ENCODE measurements around the gene TTF1. TPM values are rescaled to one million over a fixed set of nuclear protein-coding genes. Genes with fewer than 3 reads are reported as not detected.

TTF1 gene
- total and polyA plus RNA-seq, 4 donors: 10.1 to 17.3 (median 13.3) TPM

DNA sequence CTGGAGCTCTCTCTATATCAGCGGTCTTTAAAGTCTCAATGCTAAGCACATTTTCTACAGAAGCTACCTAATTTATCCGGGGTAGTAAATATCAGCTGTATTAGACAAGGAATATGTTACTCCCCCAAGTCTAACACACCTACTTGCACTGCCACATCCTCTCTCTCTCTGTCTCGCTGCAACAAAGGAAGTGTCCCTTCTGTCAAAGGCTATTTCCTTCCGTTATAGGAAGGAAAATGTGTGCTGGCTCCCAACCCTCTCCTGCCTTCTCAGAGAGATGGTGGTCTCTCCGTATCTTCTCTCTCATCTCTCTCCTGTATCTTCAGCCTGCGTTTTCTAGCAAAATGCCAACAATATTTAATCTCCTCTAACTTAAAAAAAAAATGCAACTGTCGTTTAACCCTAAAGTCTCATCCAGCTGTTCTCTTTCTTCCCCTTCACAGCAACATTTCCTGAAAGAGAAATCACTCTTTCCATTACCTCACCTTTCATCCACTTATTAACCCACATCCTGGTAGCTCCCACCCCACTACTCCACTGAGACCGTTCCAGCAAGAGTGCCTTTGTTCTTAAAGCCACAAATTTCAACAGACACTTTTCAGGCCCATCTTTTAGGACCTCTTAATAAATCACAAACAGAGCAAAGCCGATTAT is 2.3 kb downstream of the TTF1 start:
- Histone ChIP-seq H3K36me3 (ENCODE audit: control insufficient read depth in 4 of 4, insufficient read depth in 4 of 4, low read length in 4 of 4) (peaks cover 0 to 17% (median 12%) of the 10 kb centered on the region in 4 donors), H3K27ac (ENCODE audit: low read depth in 1 of 2, low read length in 1 of 2) (no peak overlapping the region), H3K9me3 (ENCODE audit: control insufficient read depth in 4 of 4, insufficient read depth in 3 of 4, low read length in 3 of 4) (no peaks in the 10 kb centered on the region), H3K4me1 (ENCODE audit: control insufficient read depth in 5 of 5, insufficient read depth in 5 of 5, low read length in 5 of 5) (peaks cover 0 to 13% (median 9%) of the 10 kb centered on the region in 5 donors), H3K27me3 (ENCODE audit: control insufficient read depth in 3 of 3, insufficient read depth in 3 of 3, low read length in 2 of 3) (peaks cover 0 to 6% (median 3%) of the 10 kb centered on the region in 3 donors), H3K4me3 (no peak overlapping the region), H3K9ac (ENCODE audit: insufficient read depth in 1 of 2, low read length in 2 of 2) (no peak overlapping the region)
- TF ChIP-seq, protein P1, sequence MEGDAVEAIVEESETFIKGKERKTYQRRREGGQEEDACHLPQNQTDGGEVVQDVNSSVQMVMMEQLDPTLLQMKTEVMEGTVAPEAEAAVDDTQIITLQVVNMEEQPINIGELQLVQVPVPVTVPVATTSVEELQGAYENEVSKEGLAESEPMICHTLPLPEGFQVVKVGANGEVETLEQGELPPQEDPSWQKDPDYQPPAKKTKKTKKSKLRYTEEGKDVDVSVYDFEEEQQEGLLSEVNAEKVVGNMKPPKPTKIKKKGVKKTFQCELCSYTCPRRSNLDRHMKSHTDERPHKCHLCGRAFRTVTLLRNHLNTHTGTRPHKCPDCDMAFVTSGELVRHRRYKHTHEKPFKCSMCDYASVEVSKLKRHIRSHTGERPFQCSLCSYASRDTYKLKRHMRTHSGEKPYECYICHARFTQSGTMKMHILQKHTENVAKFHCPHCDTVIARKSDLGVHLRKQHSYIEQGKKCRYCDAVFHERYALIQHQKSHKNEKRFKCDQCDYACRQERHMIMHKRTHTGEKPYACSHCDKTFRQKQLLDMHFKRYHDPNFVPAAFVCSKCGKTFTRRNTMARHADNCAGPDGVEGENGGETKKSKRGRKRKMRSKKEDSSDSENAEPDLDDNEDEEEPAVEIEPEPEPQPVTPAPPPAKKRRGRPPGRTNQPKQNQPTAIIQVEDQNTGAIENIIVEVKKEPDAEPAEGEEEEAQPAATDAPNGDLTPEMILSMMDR (IDR thresholded peaks at IDR 0.05; ENCODE audit: control extremely low read depth, extremely low read depth): no peak
- DNase-seq (no peak), ATAC-seq (ENCODE audit: insufficient read depth, low FRiP score) (no peak)
- WGBS, 2 donors: 29 to 41% methylated on average over 9 of the region's 9 CpGs

DNA sequence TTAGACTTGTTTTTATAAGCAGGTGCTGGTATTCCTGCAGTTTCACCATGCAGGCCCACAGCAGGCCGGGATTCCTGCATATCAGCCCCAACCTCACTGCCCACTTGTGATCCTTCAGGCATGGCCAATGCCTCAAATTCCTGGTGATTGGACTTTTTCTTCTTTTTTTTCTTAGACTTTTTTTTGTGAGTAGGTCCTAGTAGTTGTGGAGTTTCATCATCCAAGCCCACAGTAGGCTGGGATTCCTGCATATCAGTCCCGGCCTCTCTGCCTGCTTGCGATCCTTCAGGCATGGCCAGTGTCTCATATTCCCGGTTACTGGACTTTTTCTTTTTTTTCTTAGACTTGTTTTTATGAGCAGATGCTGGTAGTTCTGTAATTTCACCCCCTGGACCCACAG is 4.8 kb downstream of the TTF1 start:
- Histone ChIP-seq H3K27ac (ENCODE audit: low read depth in 1 of 2, low read length in 1 of 2) (no peak overlapping the region), H3K4me3 (no peak overlapping the region), H3K9ac (ENCODE audit: insufficient read depth in 1 of 2, low read length in 2 of 2) (no peak overlapping the region), H3K9me3 (ENCODE audit: control insufficient read depth in 4 of 4, insufficient read depth in 3 of 4, low read length in 3 of 4) (no peaks in the 10 kb centered on the region), H3K4me1 (ENCODE audit: control insufficient read depth in 5 of 5, insufficient read depth in 5 of 5, low read length in 5 of 5) (peaks cover 0 to 9% (median 7%) of the 10 kb centered on the region in 5 donors), H3K36me3 (ENCODE audit: control insufficient read depth in 4 of 4, insufficient read depth in 4 of 4, low read length in 4 of 4) (peaks cover 10 to 27% (median 22%) of the 10 kb centered on the region in 4 donors), H3K27me3 (ENCODE audit: control insufficient read depth in 3 of 3, insufficient read depth in 3 of 3, low read length in 2 of 3) (no peaks in the 10 kb centered on the region)
- ATAC-seq (ENCODE audit: insufficient read depth, low FRiP score): no peak
- no peak for DNase-seq
- TF ChIP-seq, protein P1 (IDR thresholded peaks at IDR 0.05; ENCODE audit: control extremely low read depth, extremely low read depth): no peak
- 92 to 95% methylated on average over 4 of the region's 4 CpGs for WGBS, 2 donors

DNA sequence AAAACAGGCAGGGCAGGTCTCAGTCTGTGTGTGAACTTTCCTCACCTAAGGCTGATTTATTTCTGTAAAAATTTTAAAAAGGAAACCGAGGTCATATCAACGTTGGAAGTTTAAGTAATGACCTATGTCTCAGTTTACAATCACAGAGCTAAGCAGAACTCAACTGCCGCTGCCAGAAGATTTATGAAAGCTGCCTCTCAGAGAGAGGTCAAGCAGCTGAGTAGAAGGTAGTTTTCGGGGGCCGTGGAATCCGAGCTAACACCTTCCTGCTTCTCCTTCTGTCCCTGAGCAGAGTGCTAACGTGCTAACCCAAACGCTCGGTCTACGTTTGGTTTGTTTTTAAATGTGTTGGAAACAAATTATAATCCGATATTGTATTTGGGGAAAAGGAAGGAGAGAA is 11.1 kb downstream of the TTF1 start:
- TF ChIP-seq, protein P1 (IDR thresholded peaks at IDR 0.05; ENCODE audit: control extremely low read depth, extremely low read depth): no peak
- H3K4me1 ChIP-seq (ENCODE audit: control insufficient read depth in 5 of 5, insufficient read depth in 5 of 5, low read length in 5 of 5): no peaks in the 10 kb centered on the region
- no peak overlapping the region for H3K9ac ChIP-seq (ENCODE audit: insufficient read depth in 1 of 2, low read length in 2 of 2)
- peaks cover 41 to 54% (median 42%) of the 10 kb centered on the region in 4 donors for H3K36me3 ChIP-seq (ENCODE audit: control insufficient read depth in 4 of 4, insufficient read depth in 4 of 4, low read length in 4 of 4)
- DNase-seq: no peak
- no peak for ATAC-seq (ENCODE audit: insufficient read depth, low FRiP score)
- H3K4me3 ChIP-seq: no peak overlapping the region
- H3K27me3 ChIP-seq (ENCODE audit: control insufficient read depth in 3 of 3, insufficient read depth in 3 of 3, low read length in 2 of 3): no peaks in the 10 kb centered on the region
- H3K27ac ChIP-seq (ENCODE audit: low read depth in 1 of 2, low read length in 1 of 2): no peak overlapping the region
- no peaks in the 10 kb centered on the region for H3K9me3 ChIP-seq (ENCODE audit: control insufficient read depth in 4 of 4, insufficient read depth in 3 of 4, low read length in 3 of 4)
- 93 to 94% methylated on average over 11 of the region's 11 CpGs for WGBS, 2 donors

DNA sequence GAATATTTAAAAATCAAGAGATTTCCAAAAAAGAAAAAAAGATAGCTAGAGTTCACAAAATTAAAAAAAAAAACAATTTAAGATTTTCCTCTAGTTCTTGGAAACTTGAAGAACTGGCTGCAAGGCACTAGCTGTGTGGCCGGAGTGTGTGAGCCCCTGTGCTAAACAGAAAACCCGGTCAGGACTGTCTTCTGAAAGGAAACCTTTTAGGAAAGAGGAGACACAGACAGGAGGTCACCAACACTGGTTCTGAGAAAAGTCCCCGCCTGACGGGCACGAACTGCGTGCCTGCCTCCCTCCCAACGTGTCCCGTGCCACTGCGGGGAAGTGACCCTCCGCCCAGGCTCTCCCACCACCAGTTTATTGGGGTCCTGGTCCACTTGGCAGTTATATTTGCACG is 15.2 kb downstream of the TTF1 start:
- WGBS, 2 donors: 92 to 95% methylated on average over 11 of the region's 11 CpGs
- Histone ChIP-seq H3K27me3 (ENCODE audit: control insufficient read depth in 3 of 3, insufficient read depth in 3 of 3, low read length in 2 of 3) (no peaks in the 10 kb centered on the region), H3K4me3 (no peak overlapping the region), H3K9me3 (ENCODE audit: control insufficient read depth in 4 of 4, insufficient read depth in 3 of 4, low read length in 3 of 4) (no peaks in the 10 kb centered on the region), H3K4me1 (ENCODE audit: control insufficient read depth in 5 of 5, insufficient read depth in 5 of 5, low read length in 5 of 5) (no peaks in the 10 kb centered on the region), H3K36me3 (ENCODE audit: control insufficient read depth in 4 of 4, insufficient read depth in 4 of 4, low read length in 4 of 4) (peaks cover 38 to 61% (median 47%) of the 10 kb centered on the region in 4 donors), H3K9ac (ENCODE audit: insufficient read depth in 1 of 2, low read length in 2 of 2) (no peak overlapping the region), H3K27ac (ENCODE audit: low read depth in 1 of 2, low read length in 1 of 2) (no peak overlapping the region)
- no peak for ATAC-seq (ENCODE audit: insufficient read depth, low FRiP score)
- TF ChIP-seq, protein P1 (IDR thresholded peaks at IDR 0.05; ENCODE audit: control extremely low read depth, extremely low read depth): no peak
- DNase-seq: no peak

Measured in lung (tissue), 12 donors.